H1 (cell line): Measurements from ENCODE around the gene NEDD4L.

Experiments used
- CBX5 ChIP-seq: fragments of 300-800, 300-1000 bp; sonication (generic); IDR thresholded peaks from 2 replicates; pipeline ENCODE4 v1.7.1; 2016; ENCODE audit warnings: antibody characterized with exemption, low read length, low read depth
- CHD1 ChIP-seq: IDR thresholded peaks from 2 replicates; pipeline ENCODE4 v1.6.1; 2012; ENCODE audit warnings: low read depth, low read length, improper control_type of control experiment
- CTCF ChIP-seq, 3 experiments: IDR thresholded peaks; 1 replicate in 2 of 3; 2 replicates in 1 of 3; pipeline versions ENCODE4 v1.5.1 to v1.6.1; 2011; ENCODE audit warnings: low read length in 3 of 3, mild to moderate bottlenecking in 3 of 3, inconsistent platforms in 2 of 3, low read depth in 1 of 3, moderate library complexity in 1 of 3; ENCODE audit not compliant: insufficient read depth in 1 of 3; ENCODE audit errors: control extremely low read depth in 1 of 3
- FOSL1 ChIP-seq: IDR thresholded peaks from 2 replicates; pipeline ENCODE4 v1.6.1; 2011; ENCODE audit warnings: mild to moderate bottlenecking, low read depth, low read length, moderate library complexity; ENCODE audit not compliant: insufficient read depth
- KDM1A ChIP-seq: fragments of 200-600, 300-600 bp; sonication (generic); IDR thresholded peaks from 2 replicates; pipeline ENCODE4 v1.7.1; 2016; ENCODE audit warnings: mild to moderate bottlenecking, low read length, borderline replicate concordance
- TAF1 ChIP-seq: IDR thresholded peaks from 2 replicates; pipeline ENCODE4 v1.6.1; 2011; ENCODE audit warnings: mild to moderate bottlenecking, low read depth, low read length

- TF ChIP-seq CBX5 (no peak), TAF1 (no peak), CTCF (IDR thresholded peaks at IDR 0.05; ENCODE audit: control extremely low read depth in 1 of 3, insufficient read depth in 1 of 3, low read depth in 1 of 3, low read length in 3 of 3) (no peak), FOSL1 (no peak), KDM1A (no peak), CHD1 (no peak)
These were observed 30.5 kb upstream of the NEDD4L start for GRCh38 chr18:58013241-58014211.
